ENCODE measurements around the gene KLHL17.
"Not testable (repeated sequence)": the region's sequence is repeated elsewhere in the genome, so short reads cannot be mapped to it uniquely, and the experiment has no call there.

KLHL17 gene

GRCh38 chr1:942864-943533, 17.4 kb upstream of the KLHL17 start:
- peak overlapping the region; percentile 74 for H3K4me3 ChIP-seq
- DNase-seq (ENCODE audit: low spot score) = no peak
- TF ChIP-seq CTCF (IDR thresholded peaks at IDR 0.05) = no peak
- H3K27ac ChIP-seq = peak overlapping the region in 1 of 2 donors; percentile 77

- no peak overlapping the region for H3K4me3 ChIP-seq
- no peak for DNase-seq (ENCODE audit: low spot score)
- TF ChIP-seq CTCF (IDR thresholded peaks at IDR 0.05) = no peak
- H3K27ac ChIP-seq = peak overlapping the region in 1 of 2 donors; percentile 65
Measured at GRCh38 chr1:943545-944340, 16.6 kb upstream of the KLHL17 start.

- no peak overlapping the region for H3K4me3 ChIP-seq
- no peak for TF ChIP-seq CTCF (IDR thresholded peaks at IDR 0.05)
- peak overlapping the region in 1 of 2 donors; percentile 65 for H3K27ac ChIP-seq
- no peak for DNase-seq (ENCODE audit: low spot score)
Measured at GRCh38 chr1:944341-945325, 15.8 kb upstream of the KLHL17 start.

- TF ChIP-seq CTCF (IDR thresholded peaks at IDR 0.05) = no peak
- Histone ChIP-seq H3K4me3 (no peak overlapping the region), H3K27ac (no peak overlapping the region)
- DNase-seq (ENCODE audit: low spot score) = no peak
Measured at GRCh38 chr1:945688-946556, 14.5 kb upstream of the KLHL17 start.

GRCh38 chr1:946811-947210, 13.6 kb upstream of the KLHL17 start:
- not testable (repeated sequence) for DNase-seq (ENCODE audit: low spot score); H3K4me3 ChIP-seq; H3K27ac ChIP-seq

- no peak overlapping the region for H3K4me3 ChIP-seq
- H3K27ac ChIP-seq = no peak overlapping the region
- TF ChIP-seq CTCF (IDR thresholded peaks at IDR 0.05) = no peak
- DNase-seq (ENCODE audit: low spot score) = no peak
Measured at GRCh38 chr1:947958-948357, 12.4 kb upstream of the KLHL17 start.

Data from coronary artery (tissue), 2 donors.